ENCODE measurements around the gene CAVIN3.

DNA sequence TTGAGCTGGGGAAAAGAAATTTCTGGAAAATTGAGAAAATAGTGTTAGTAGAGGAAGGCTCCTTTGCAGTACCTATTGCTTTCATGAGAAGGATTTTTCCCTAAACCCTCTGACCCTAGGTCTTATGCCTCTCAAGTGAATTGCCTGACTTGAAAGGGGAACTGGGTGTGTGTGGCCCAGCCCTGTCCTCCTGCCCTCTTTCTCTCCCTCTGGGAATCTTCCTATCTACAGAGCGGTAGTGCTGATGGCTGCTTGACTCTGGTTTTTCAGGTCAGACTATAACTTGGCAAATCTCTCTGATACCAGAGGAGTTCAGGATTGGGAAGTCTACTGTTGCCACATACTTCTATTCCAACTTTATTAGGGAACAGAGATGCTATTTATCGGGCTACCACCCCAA, 19.2 kb downstream of the CAVIN3 start:
- TF ChIP-seq, protein P1, sequence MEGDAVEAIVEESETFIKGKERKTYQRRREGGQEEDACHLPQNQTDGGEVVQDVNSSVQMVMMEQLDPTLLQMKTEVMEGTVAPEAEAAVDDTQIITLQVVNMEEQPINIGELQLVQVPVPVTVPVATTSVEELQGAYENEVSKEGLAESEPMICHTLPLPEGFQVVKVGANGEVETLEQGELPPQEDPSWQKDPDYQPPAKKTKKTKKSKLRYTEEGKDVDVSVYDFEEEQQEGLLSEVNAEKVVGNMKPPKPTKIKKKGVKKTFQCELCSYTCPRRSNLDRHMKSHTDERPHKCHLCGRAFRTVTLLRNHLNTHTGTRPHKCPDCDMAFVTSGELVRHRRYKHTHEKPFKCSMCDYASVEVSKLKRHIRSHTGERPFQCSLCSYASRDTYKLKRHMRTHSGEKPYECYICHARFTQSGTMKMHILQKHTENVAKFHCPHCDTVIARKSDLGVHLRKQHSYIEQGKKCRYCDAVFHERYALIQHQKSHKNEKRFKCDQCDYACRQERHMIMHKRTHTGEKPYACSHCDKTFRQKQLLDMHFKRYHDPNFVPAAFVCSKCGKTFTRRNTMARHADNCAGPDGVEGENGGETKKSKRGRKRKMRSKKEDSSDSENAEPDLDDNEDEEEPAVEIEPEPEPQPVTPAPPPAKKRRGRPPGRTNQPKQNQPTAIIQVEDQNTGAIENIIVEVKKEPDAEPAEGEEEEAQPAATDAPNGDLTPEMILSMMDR (IDR thresholded peaks at IDR 0.05) = no peak
- no peak for TF ChIP-seq EZH2 (IDR thresholded peaks at IDR 0.05; ENCODE audit: borderline replicate concordance, insufficient read depth, low read depth, low read length, poor library complexity, severe bottlenecking)
